ENCODE measurements around the gene TMEM185B.

DNA sequence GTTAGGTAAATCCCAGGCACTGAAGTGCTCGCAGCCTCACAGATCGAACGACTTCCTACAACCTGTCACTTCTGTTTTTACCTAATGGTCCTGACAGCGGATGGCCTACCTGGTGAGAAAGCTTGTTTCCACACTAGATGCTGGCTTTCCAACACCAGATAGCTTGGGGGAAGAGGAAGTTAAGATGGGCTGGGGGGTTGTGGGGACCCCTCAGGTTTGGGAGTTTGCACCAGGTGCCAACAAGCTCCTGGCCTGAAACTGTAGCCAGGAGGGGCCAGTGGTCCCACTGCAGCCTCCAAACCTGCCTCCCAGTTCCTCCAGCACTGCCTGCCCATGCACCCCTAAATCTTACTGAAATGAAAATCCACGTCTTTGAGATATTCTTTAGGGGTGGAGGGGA is 3.9 kb downstream of the TMEM185B start:
- TF ChIP-seq CTCF (conservative IDR thresholded peaks at IDR 0.05; ENCODE audit: low read length) (no peak), EZH2phosphoT487 (IDR thresholded peaks at IDR 0.05; ENCODE audit: borderline replicate concordance) (no peak)
